Hematopoietic multipotent progenitor cell treated with erythropoietin and hydrocortisone succinate and interleukin-3 and kit ligand, for 6 days (in vitro differentiated cells): ENCODE results near the gene ZNF546.

Experiments
- DNase-seq: peaks from one replicate; pipeline ENCODE4 v3.0.0-alpha.2; 2015

Gene ZNF546

DNA sequence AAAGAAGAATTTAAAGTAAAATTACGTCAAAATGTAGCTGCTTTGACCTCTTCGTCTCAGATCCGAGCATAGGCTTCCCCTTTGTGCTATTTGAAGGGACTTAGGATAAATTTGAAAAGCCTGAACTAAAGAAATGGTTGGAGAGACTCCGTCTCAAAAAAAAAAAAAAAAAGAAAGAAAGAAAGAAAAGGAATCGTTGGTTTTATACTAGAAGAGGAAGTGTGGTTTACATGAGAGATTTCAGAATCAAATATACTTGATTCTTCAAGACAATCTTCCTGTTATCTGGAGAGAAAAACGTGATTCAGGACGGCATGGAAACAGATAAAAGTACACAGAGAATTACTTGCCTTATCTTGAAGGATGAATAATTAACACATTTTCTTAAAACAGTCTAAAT is 59.6 kb downstream of the ZNF546 start:
- DNase-seq = no peak

DNA sequence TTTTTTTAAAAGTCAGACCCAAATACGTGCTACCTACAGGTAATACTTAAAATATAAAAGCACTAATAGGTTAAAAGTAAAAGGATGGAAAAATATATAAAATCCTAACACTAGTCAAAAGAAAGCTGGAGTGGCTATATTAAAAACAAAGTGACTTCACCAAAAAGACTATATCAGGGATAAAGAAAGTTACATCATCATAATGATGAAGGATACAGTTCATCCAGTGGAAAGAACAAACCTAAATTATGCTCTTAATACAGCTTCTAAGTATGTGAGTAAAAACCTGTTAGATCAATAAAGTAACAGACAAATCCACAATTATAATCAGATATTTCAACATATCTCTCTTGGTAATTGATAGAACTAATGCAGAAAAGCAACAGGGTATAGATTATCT is 60.3 kb downstream of the ZNF546 start:
- no peak for DNase-seq

DNA sequence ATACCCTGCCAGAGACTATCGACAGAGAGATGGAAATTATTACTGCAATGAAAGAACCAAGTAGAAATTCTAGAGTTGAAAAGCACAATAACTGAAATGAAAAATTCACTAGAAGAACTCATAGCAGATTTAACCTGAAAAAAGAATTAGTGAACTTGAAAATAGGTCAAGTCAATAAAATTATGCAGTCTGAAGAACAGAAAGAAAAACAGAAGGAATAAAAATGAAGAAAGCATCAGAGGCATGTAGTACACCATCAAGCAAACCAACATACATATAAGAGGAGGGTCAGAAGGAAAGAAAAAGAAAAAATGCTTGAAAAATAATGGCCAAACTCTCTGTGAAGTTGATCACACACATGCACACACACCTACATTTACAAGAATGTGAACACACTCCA is 62.8 kb downstream of the ZNF546 start:
- DNase-seq = no peak

DNA sequence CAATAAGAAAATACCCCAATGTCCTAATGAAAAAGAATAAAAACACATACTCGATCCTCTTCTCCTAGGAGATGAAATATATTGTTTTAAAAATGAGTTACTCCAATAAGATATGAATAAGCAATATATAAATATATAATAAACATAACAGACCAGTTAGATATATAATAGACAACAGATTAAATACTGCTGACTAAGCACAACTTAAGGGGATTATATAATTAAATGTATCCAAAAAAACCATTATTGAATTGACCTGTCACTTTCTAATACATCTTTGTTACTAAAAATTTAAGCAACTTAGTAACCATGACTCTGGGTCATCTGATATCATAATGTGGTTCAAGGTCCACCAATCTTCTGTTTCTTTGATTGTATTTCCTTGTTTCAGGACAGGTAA is 73.2 kb downstream of the ZNF546 start:
- no peak for DNase-seq
